Endothelial cell of hepatic sinusoid (primary cell): ENCODE measurements around the gene TTC28.
"Not testable (repeated sequence)": the region's sequence is repeated elsewhere in the genome, so short reads cannot be mapped to it uniquely, and the experiment has no call there.

Source experiments
- in situ Hi-C: cut with HindIII; loops from 2 replicates; pipeline ENCODE4 v1.10.0; 2017; ENCODE audit warnings: low sequenced_read_pairs

TTC28 gene

GRCh38 chr22:28679611-28680287 lies at the start of gene TTC28:
Gene TTC28, minus strand, starts transcription at chr22:28679840. Its CDS starts 117 bp downstream, at chr22:28679723.
- in situ Hi-C loops, result not testable (repeated sequence)

DNA sequence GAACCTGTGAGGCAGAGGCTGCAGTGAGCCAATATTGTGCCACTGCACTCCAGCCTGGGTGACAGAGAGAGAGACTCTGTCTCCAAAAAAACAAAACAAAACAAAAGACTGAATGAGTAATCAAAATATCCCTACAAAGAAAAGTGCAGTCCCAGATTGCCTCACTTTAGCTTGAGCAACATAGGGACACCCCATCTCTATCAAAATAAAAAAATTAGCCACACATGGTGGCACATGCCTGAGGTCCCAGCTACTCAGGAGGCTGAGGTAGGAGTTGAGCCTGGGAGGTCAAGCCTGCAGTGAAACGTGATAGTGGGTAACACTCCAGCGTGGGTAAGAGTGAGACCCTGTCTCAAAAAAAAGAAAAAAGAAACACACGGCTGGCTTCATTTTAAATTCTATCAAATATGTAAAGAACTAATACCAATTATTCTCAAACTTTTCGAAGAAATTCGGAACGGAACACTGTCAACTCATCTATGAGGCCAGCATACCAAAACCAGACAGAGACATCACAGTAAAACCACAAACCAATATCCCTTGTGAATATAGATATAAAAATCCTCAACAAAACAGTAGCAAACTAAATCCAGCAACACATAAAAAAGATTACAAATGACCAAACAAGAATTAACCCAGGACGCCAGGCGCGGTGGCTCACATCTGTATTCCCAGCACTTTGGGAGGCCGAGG lies 49.1 kb upstream of the TTC28 start:
- in situ Hi-C loops, result no loop called here

DNA sequence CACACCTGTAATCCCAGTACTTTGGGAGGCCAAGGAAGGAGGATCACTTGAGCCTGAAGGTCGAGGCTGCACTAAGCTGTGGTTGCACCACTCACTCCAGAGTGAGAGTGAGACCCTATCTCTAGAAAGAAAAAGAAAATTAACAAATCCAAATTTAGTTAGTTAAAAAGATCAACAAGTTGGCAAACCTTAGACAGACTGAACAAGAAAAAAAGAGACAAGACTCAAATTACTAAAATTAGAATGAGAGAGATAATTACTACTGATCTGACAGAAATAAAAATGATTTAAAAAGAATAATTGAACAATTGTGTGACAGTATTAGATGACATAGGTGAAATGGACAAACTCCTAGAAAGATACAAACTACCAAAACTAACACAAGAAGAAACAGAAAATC lies 48.4 kb upstream of the TTC28 start:
- in situ Hi-C loops, result no loop called here

DNA sequence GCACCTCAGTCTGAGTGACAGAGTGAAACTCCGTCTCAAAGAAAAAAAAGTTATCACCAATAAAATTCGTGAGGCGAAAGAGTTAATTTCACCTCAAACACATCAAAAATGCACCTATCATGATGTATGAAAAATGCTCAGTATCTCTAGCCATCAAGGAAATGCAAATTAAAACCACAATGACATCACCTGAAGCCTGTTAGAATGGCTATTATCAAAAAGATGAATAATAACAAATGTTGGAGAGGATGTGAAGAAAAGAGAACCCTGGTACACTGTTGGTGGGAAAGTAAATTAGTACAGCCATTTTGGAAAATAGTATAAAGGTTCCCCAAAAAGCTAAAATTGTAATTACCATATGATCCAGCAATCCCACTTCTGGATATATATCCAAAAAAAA lies 38.4 kb upstream of the TTC28 start:
- in situ Hi-C loops, result no loop called here

GRCh38 chr22:28716686-28717085 lies 37.0 kb upstream of the TTC28 start:
- in situ Hi-C loops, result no loop called here

DNA sequence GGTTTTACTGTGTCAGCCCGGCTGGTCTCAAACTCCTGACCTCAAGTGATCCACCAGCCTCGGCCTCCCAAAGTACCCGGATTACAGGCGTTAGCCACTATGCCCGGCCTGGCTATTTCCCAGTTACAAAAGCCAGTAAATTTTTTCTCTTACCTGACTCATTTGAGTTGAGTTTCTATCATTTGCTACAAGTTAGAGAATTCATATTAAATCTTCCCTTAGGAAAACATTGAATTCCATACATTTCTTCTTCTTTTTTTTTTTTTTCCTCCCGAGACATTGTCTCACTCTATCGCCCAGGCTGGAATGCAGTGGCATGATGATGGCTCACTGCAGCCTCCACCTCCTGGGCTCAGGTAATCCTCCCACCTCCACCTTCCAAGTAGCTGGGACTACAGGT lies 36.0 kb upstream of the TTC28 start:
- in situ Hi-C loops, result no loop called here

DNA sequence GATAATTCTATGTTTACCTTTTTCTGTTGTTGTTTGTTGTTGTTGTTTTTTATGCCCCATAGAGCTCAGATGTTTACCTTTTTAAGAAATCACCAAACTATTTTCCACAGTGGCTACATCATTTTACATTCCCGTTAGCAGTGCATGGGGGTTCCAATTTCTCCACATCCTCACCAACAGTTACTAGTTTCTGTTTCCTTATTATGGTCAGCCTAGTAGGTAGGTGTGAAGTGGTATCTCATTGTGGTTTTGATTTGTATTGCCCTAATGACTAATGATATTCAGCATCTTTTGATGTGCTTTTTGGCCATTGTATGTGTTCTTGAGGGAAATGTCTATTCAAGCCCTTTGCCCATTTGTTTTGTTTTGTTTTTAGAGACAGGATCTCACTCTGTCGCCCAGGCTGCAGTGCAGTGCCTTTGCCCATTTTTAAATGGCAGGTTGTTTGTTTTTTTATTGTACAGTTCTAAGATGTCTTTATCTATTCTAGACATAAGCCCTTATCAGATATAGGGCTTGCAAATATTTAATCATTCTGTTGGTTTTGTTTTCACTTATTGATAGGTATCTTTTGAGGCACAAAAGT lies 34.5 kb upstream of the TTC28 start:
- in situ Hi-C loops, result no loop called here

DNA sequence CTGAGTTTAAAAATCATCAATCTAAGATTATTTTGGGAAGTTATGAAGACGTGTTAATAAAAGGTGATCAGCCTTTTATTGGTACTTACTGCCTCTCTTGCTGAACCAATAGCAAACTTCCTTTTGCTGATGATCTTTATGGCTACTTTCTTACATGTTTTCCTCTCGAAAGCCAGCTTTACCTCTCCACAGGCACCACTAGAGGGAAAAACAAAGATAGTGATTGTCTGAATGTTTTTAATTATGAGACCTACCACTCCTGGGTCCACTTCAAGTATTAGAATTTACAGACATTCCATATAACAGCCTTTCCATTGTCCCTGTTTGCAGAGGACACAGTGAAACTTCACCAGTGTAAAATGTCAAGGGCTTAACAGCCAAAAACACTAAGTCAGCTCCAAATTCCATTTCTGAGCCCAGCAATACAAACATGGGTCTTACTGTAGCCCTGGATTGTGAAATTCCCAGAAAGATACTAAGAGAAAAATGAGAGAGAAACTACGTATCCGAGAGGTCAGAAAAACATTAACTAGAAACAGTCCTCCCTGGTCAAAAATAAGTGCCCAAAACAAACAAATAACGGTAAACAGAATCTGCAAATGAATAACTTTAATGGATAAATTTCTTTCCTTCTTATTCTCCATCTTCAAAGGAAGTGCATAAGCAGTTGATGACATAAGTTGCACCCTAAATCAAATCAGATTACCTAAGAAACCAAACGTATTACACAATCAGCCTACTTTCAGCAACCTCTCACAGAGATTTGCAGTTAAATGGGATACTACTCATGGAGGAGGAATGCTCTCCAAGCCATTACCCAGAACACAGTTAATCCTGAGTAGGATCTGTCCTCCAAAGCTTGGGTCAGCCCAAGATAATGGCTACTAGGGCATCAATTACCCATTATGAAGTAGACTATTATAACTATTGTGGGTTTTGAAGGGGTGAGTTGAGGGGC lies 32.5 kb upstream of the TTC28 start:
- in situ Hi-C loops, result no loop called here

- in situ Hi-C loops, result no loop called here
These were observed 31.7 kb upstream of the TTC28 start for GRCh38 chr22:28711341-28711740.

GRCh38 chr22:28710576-28711191 lies 31.0 kb upstream of the TTC28 start:
- in situ Hi-C loops, result no loop called here

DNA sequence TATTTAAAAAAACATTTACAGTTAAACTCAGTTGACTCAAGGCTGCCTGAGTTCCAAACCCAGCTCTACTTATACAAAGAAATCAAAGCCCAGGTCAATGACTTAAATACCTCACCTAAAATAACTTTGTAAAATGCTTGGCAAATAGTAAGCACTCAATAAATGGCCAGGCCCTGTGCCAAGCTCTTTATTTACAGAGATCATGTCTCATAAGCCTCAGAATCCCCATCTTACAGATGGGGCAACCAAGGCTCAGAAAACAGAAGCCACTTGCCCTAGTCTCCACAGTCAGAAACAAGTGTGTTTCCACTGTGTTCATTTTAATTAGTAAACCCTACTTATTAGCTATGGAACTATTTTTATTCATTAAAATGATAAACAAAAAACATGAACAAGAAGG lies 30.5 kb upstream of the TTC28 start:
- in situ Hi-C loops, result no loop called here

GRCh38 chr22:28706845-28707244 lies 27.2 kb upstream of the TTC28 start:
- in situ Hi-C loops, result no loop called here

GRCh38 chr22:28703436-28703835 lies 23.8 kb upstream of the TTC28 start:
- in situ Hi-C loops, result no loop called here

DNA sequence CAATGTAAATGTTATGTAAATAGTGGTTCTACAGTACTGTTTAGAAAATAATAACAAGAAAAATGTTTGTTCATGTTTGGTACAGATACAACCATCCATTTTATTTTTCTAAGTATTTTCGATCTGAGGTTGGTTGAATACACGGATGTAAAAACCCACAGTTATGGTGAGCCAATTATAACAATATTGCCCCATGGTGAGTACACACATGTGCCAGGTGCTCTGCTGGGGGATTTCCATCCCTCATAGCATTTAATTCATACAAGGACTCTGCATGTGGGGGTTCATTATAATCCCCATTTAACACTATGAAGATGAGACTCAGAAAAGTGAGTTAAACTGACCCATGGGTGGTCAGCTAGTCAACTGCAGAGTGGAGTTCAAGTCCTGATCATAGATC lies 23.3 kb upstream of the TTC28 start:
- in situ Hi-C loops, result no loop called here

DNA sequence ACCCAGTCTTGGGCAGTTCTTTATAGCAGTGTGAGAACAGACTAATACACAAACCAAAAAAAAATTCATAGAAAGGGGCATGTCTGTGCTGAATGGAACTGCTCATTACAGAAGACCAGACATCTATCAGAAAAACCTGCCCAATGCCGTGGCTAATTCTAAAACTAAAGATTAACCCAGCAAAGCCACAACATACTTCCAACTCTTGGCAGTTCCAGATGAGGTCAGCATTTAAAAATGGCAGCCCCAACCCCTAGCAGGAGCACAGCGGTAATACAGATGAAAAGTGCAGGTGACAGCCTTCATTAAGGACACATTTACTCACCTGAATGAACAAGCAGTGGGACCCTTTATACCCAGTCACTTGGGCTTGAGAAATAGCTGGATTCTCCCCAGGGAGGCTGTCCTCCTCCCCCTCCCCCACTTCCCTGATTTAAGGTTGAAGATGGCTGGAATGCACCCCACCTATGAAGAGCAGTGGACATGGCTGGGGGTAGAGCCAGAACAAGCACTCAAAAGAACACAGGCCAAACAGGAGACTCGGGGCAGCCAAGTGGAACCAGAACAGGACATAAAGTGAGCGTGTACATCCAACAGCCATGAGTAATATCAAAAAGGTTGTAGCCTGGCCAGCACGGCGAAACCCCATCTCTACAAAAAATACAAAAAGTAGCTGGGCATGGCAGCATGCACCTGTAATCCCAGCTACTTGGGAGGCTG lies 13.6 kb upstream of the TTC28 start:
- in situ Hi-C loops, result not testable (repeated sequence)

DNA sequence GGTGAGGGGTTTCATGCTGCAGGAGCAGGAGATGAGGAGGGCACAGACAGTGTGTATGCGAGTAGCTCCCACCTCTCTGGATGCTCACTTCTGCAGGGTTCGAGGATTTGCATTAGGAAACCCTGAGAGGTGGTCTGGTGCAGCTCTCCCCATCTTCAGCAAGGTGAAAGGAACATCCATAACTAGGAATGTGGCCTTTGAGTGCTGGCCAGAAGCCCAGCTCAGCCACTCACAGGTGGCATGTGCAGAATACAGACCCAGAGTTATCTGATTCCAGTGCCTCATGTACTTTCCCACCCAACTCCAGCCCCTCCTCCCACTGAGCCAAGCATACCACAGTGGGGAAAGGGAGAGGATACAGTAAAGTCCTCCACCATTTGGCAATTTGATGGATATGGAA lies 10.2 kb upstream of the TTC28 start:
- in situ Hi-C loops, result not testable (repeated sequence)

DNA sequence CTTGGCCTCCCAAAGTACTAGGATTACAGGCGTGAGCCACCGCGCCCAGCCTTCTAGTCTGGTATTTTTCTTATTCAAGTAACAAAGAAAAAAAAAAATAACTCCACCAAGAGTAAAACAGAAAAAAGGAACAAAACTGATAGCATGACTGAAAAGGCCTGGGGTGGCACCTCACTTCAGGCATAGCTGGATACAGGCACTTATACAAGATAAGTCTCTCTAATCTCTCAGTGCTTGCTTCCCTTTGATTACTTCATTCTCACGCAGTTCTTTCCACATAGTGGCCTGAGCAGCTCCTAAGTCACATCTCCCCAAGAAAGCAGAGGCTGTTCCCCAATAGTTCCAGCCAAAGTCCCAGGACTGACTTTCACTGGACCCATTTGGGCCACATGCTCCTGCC lies 3.3 kb upstream of the TTC28 start:
- in situ Hi-C loops, result not testable (repeated sequence)

- in situ Hi-C loops, result not testable (repeated sequence)
These were observed 1.3 kb upstream of the TTC28 start for GRCh38 chr22:28680813-28681490.

GRCh38 chr22:28678778-28679610 lies 646 bp downstream of the TTC28 start:
- in situ Hi-C loops, result not testable (repeated sequence)
